Ectodermal cell (in vitro differentiated cells): ENCODE results near the gene DCTN2.
"Not testable (repeated sequence)": the region's sequence is repeated elsewhere in the genome, so short reads cannot be mapped to it uniquely, and the experiment has no call there.

ENCODE experiments used
- H3K27ac ChIP-seq: 2 replicates; pipeline ENCODE4 v1.7.0; 2013; ENCODE audit warnings: mild to moderate bottlenecking, low read depth, low read length; ENCODE audit not compliant: insufficient read depth, poor library complexity, severe bottlenecking
- H3K27me3 ChIP-seq: 2 replicates; pipeline ENCODE4 v1.7.0; 2013; ENCODE audit warnings: mild to moderate bottlenecking, low read length; ENCODE audit not compliant: insufficient read depth, control insufficient read depth, poor library complexity, severe bottlenecking
- H3K36me3 ChIP-seq: one replicate; pipeline ENCODE4 v1.7.0; 2013; ENCODE audit warnings: low read length; ENCODE audit not compliant: control insufficient read depth, insufficient read depth
- H3K4me1 ChIP-seq: one replicate; pipeline ENCODE4 v1.7.0; 2013; ENCODE audit warnings: low read length; ENCODE audit not compliant: control insufficient read depth, insufficient read depth
- H3K4me3 ChIP-seq: 2 replicates; pipeline ENCODE4 v1.7.0; 2013; ENCODE audit warnings: low read depth, low read length, control low read depth; ENCODE audit not compliant: insufficient read depth
- H3K9me3 ChIP-seq: 2 replicates; pipeline ENCODE4 v1.7.0; 2013; ENCODE audit warnings: mild to moderate bottlenecking, low read length, moderate library complexity; ENCODE audit not compliant: control insufficient read depth
- WGBS, 2 experiments: methylation state at CpG; one replicate each; pipeline ENCODE4 v1.1.7; 2013; ENCODE audit warnings: missing lambda C conversion rate in 2 of 2; 5-methylcytosine and 5-hydroxymethylcytosine counted together

DCTN2 gene

DNA sequence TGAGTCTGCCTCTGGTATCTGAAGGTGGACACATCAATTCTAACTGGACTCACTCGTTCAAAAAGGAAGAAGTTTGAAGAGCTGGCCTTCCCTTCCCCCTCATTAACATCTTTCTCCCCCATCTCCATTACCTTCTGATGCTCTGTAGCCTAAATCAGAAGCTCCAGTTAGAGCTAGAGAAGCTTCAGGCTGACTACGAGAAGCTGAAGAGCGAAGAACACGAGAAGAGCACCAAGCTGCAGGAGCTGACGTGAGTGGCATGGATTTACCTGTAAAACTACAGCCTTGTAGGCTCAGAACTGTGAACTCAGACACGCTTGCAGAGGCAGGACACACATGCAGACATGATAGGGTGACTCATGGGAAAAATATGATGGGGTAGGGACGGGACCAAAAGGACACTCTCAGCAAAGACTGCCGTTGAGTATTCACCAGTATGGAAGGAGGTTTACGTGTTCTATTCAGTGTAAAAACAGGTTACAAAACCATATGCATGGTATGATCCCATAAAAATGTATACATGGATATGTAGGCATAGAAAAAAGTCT lies 29.7 kb upstream of the DCTN2 start:
- 91 to 96% methylated on average over 9 of the region's 9 CpGs for WGBS, 2 experiments
- H3K27me3 ChIP-seq = no peaks in the 10 kb centered on the region
- no peaks in the 10 kb centered on the region for H3K9me3 ChIP-seq
- H3K4me3 ChIP-seq = no peak overlapping the region
- no peaks in the 10 kb centered on the region for H3K4me1 ChIP-seq
- H3K36me3 ChIP-seq = peaks cover 37% of the 10 kb centered on the region
- no peak overlapping the region for H3K27ac ChIP-seq

DNA sequence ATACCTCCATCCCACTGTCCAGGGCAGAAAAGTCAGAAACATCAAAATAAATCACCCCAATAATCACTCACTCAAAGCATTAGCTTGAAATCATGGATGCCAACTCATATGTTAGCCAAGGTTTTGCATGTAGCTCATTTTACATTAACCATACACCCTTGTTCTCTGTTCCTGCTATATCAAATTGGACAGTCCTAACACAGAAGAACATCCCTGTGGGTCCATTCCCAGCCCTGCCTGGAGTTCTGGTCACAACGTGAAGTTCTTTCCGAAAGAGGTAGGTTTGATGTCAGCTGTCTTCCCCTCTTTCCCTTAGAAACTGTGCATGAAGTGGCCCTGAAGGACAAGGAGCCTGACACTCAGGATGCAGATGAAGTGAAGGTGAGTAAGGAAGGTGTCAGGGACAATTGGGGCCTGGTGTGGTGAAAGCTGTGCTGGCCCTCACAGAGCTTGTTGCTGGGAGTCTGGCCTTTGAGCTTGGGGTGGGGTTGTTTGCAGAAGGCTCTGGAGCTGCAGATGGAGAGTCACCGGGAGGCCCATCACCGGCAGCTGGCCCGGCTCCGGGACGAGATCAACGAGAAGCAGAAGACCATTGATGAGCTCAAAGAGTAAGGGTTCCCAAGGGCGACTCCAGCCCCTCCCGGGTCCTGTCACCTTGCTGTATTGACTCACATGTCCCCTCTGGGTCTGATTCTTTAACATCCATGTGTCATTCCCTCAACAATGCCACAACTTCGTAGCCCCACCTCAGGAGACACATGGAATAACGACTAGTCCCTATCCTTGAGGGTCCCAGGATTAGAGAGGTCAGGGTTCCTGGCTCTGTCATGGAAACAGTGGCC lies 29.0 kb upstream of the DCTN2 start:
- H3K4me1 ChIP-seq = no peaks in the 10 kb centered on the region
- H3K27ac ChIP-seq = no peak overlapping the region
- no peak overlapping the region for H3K4me3 ChIP-seq
- WGBS, 2 experiments = 93 to 97% methylated on average over 12 of the region's 12 CpGs
- H3K9me3 ChIP-seq = no peaks in the 10 kb centered on the region
- no peaks in the 10 kb centered on the region for H3K27me3 ChIP-seq
- H3K36me3 ChIP-seq = peaks cover 37% of the 10 kb centered on the region

DNA sequence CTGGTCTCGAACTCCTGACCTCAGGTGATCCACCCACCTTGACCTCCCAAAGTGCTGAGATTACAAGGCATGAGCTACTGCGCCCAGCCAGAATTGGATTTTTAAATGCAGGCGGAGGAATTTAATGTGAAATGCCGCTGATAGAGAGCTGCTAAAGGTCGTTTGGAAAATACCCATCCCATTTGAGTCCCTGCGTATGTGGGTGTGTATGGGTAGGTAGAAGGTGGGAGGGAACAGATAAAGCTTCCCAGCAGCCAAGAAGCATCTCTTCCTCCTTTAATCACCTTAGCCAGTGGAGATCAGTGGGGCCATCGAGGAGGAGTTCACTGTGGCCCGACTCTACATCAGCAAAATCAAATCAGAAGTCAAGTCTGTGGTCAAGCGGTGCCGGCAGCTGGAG lies 27.8 kb upstream of the DCTN2 start:
- H3K9me3 ChIP-seq = no peaks in the 10 kb centered on the region
- peaks cover 33% of the 10 kb centered on the region for H3K36me3 ChIP-seq
- H3K4me3 ChIP-seq = no peak overlapping the region
- no peaks in the 10 kb centered on the region for H3K27me3 ChIP-seq
- 93% methylated on average over 10 of the region's 10 CpGs for WGBS, 2 experiments
- H3K27ac ChIP-seq = no peak overlapping the region
- no peaks in the 10 kb centered on the region for H3K4me1 ChIP-seq

DNA sequence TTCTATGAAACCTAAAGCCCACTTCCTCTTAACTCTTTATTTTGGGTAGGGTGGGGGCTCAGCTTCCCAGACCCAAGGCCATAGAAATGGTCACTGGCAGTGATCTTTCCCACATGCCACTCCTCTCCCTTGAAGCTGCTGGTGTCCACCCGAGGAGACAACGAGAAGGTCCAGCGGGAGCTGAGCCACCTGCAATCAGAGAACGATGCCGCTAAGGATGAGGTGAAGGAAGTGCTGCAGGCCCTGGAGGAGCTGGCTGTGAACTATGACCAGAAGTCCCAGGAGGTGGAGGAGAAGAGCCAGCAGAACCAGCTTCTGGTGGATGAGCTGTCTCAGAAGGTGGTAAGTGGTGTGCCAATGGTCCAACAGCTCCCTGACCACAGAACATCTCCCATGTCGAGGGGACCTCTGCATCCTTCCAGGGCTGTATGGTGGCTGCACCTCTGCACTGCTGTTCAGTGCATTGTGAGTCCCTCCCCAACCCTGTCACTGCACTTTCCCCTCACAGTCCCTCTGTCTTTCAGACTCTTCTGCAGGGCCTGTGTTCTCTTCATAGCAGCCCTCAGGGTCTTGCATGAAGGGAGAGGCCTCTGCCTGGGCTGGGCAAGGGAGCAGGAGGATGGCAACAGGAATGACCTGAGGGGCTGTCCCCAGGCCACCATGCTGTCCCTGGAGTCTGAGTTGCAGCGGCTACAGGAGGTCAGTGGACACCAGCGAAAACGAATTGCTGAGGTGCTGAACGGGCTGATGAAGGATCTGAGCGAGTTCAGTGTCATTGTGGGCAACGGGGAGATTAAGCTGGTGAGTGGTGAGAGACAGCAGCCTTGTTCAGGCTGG lies 25.2 kb upstream of the DCTN2 start:
- Histone ChIP-seq H3K27me3 (no peaks in the 10 kb centered on the region), H3K27ac (no peak overlapping the region), H3K4me3 (no peak overlapping the region), H3K36me3 (peaks cover 30% of the 10 kb centered on the region), H3K9me3 (no peaks in the 10 kb centered on the region), H3K4me1 (no peaks in the 10 kb centered on the region)
- WGBS, 2 experiments = 96 to 97% methylated on average over 12 of the region's 12 CpGs

DNA sequence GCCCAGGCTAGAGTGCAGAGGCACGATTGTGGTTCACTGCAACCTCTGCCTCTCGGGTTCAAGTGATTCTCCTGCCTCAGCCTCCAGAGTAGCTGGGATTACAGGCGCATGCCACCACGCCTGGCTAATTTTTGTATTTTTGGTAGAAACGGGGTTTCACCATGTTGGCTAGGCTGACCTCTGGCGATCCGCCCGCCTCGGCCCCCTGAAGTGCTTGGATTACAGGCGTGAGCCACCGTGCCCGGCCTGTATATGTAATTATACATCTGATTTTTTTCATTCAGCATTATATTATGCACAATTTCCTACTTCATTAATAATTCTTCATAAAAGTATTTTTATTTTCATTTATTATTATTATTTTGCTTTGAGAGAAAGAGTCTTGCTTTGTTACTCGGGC lies 23.4 kb upstream of the DCTN2 start:
- not testable (repeated sequence) for H3K9me3 ChIP-seq, H3K27ac ChIP-seq, H3K4me1 ChIP-seq, H3K27me3 ChIP-seq, H3K4me3 ChIP-seq
- WGBS, 2 experiments = 78 to 86% methylated on average over 10 to 13 of the region's 13 CpGs
- H3K36me3 ChIP-seq = peaks cover 17% of the 10 kb centered on the region

DNA sequence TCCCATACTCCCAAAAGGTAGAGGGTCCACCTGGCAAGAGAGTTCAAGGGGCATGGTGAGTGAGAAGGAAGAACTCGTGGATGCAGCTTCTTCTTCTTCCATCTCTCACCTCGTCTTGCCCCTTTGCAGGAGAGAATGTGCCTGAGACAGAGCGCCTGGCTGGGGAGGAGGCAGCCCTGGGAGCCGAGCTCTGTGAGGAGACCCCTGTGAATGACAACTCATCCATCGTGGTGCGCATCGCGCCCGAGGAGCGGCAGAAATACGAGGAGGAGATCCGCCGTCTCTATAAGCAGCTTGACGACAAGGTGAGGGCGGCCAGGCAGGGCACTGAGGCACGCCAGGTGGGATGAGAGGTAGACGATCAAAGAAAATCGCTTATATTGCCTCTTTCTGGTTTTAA lies 22.9 kb upstream of the DCTN2 start:
- no peaks in the 10 kb centered on the region for H3K9me3 ChIP-seq
- 93 to 96% methylated on average over 18 of the region's 18 CpGs for WGBS, 2 experiments
- H3K27ac ChIP-seq = no peak overlapping the region
- no peaks in the 10 kb centered on the region for H3K27me3 ChIP-seq
- H3K4me1 ChIP-seq = no peaks in the 10 kb centered on the region
- peaks cover 14% of the 10 kb centered on the region for H3K36me3 ChIP-seq
- H3K4me3 ChIP-seq = no peak overlapping the region

DNA sequence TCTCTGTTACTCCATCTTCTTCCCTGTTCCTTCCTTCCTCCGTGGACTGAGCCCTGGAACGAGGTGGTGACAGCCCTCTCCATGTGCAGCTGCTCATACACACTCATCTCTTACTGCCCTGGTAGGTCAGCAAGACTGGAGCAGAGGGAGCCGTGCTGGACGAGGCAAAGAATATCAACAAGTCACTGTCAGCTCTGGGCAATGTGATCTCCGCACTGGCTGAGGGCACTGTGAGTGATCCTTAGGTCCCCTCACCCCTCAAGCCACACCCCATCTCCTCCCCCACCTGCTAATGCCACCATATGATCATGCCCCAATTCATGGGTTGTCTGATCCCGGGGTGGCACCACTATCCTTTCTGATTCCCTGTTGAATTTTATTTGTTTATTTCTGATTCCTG lies 21.8 kb upstream of the DCTN2 start:
- Histone ChIP-seq H3K4me3 (no peak overlapping the region), H3K9me3 (no peaks in the 10 kb centered on the region), H3K4me1 (no peaks in the 10 kb centered on the region), H3K27me3 (no peaks in the 10 kb centered on the region), H3K36me3 (peaks cover 10% of the 10 kb centered on the region), H3K27ac (no peak overlapping the region)
- 92% methylated on average over 6 of the region's 6 CpGs for WGBS, 2 experiments

DNA sequence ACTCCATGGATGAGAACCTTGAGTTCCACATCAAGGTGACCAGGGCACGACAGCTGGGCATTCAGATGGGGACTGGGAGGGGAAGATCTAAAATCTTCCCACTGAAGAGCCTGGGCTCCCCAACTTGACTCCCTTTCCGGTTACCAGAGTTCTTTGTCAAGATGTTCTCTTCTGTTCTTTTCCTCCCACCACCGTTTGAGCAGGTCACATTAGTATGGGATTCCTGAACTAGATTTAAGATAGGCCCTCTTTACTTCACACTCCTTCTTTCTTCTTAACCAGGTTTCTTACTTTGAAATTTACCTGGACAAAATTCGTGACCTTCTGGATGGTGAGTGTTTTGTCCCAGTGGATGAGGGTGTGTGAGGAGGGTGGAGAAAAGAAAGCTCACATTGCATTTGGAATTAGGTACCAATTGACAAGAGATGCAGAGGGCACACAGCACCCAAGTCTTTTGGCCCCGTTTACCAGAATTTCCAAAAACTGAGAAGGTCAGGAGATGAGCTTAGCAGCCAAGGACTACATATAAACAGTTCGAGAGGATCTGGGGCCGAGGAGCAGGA lies 17.3 kb upstream of the DCTN2 start:
- Histone ChIP-seq H3K27me3 (no peaks in the 10 kb centered on the region), H3K4me1 (no peaks in the 10 kb centered on the region), H3K36me3 (no peaks in the 10 kb centered on the region), H3K27ac (no peak overlapping the region), H3K4me3 (no peak overlapping the region), H3K9me3 (no peaks in the 10 kb centered on the region)
- 93 to 94% methylated on average over 7 of the region's 7 CpGs for WGBS, 2 experiments

DNA sequence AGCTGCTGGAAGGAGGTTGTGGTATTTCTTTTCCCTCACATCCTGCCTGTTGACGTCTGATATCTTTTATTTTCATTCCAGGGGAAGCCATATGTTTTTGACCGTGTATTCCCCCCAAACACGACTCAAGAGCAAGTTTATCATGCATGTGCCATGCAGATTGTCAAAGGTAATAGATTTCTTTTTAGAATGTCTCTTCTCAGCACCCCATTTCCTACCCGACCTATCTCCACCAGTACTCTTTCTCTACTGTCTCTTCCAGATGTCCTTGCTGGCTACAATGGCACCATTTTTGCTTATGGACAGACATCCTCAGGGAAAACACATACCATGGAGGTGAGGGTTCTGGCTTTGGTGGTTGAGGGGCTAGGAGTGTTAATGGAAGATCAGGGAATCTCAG lies 16.4 kb upstream of the DCTN2 start:
- Histone ChIP-seq H3K27ac (no peak overlapping the region), H3K9me3 (no peaks in the 10 kb centered on the region), H3K4me3 (no peak overlapping the region), H3K4me1 (no peaks in the 10 kb centered on the region), H3K36me3 (no peaks in the 10 kb centered on the region), H3K27me3 (no peaks in the 10 kb centered on the region)
- WGBS, 2 experiments = 92 to 94% methylated on average over 4 of the region's 4 CpGs

DNA sequence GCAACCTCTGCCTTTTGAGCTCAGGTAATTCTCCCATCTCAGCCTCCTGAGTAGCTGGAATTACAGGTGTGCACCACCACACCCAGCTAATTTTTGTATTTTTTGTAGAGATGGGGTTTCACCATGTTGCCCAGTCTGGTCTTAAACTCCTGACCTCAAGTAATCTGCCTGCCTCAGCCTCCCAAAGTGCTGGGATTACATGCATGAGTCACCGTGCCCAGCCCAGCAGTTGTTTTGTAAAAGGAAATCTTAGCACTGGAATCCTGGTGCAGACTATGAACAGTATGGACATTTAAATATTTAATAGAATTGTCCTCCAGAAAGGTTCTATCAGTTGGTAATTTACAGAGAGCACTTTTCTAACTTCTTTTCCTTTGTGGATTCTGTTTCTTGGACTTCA lies 14.1 kb upstream of the DCTN2 start:
- H3K9me3 ChIP-seq, H3K4me1 ChIP-seq, H3K27me3 ChIP-seq, H3K4me3 ChIP-seq, H3K27ac ChIP-seq, H3K36me3 ChIP-seq: not testable (repeated sequence)
- WGBS, 2 experiments = 89 to 100% methylated on average over 1 of the region's 1 CpG
